IgD-negative memory B cell (primary cell): ENCODE results near the gene VIPR1. TPM values are rescaled to one million over a fixed set of nuclear protein-coding genes. Genes with fewer than 3 reads are reported as not detected.

Source experiments
- H3K27ac Mint-ChIP-seq, 3 donors: one replicate each; pipeline ENCODE4 v1.8.0; 2020 to 2022; ENCODE audit warnings: mild to moderate bottlenecking in 3 of 3, mixed read lengths in 3 of 3, moderate library complexity in 1 of 3
- H3K27me3 Mint-ChIP-seq: one replicate; pipeline ENCODE4 v1.8.0; 2021; ENCODE audit warnings: mixed read lengths
- H3K36me3 Mint-ChIP-seq: one replicate; pipeline ENCODE4 v1.8.0; 2020; ENCODE audit warnings: mild to moderate bottlenecking, mixed read lengths
- H3K4me1 Mint-ChIP-seq, 3 donors: one replicate each; pipeline ENCODE4 v1.8.0; 2020 to 2022; ENCODE audit warnings: mixed read lengths in 3 of 3, mild to moderate bottlenecking in 1 of 3
- H3K4me3 Mint-ChIP-seq, 4 donors: one replicate each; pipeline ENCODE4 v1.8.0; 2020 to 2022; ENCODE audit warnings: mild to moderate bottlenecking in 4 of 4, mixed read lengths in 4 of 4, moderate library complexity in 3 of 4
- H3K9me3 Mint-ChIP-seq, 3 donors: one replicate each; pipeline ENCODE4 v1.8.0; 2020 to 2021; ENCODE audit warnings: mixed read lengths in 3 of 3, mild to moderate bottlenecking in 1 of 3
- polyA plus RNA-seq: library from polyadenylated mRNA; unstranded; fragments of 300-500 nt; fragmentation: Illumina TruSeq; gene quantifications from one replicate; pipeline ENCODE4 v1.2.3, GENCODE V29; 2021

VIPR1 gene
- polyA plus RNA-seq, 1 donor from 2014 or later: 3.1 TPM

- Mint-ChIP-seq H3K4me1 (peaks cover 0 to 8% (median 4%) of the 10 kb centered on the region in 3 donors), H3K36me3 (no peaks in the 10 kb centered on the region), H3K27me3 (peaks cover 17% of the 10 kb centered on the region), H3K9me3 (no peaks in the 10 kb centered on the region), H3K27ac (no peak overlapping the region), H3K4me3 (peak overlapping the region; percentile 85 to 97 (median 92))
These were observed 1.1 kb upstream of the VIPR1 start for GRCh38 chr3:42501321-42501680.

- Mint-ChIP-seq H3K27ac (peak overlapping the region in 1 of 3 donors; percentile 20), H3K36me3 (no peaks in the 10 kb centered on the region), H3K4me3 (peak overlapping the region; percentile 85 to 97 (median 92)), H3K9me3 (no peaks in the 10 kb centered on the region), H3K4me1 (peaks cover 2 to 8% (median 4%) of the 10 kb centered on the region in 3 donors), H3K27me3 (peaks cover 17% of the 10 kb centered on the region)
These were observed 588 bp upstream of the VIPR1 start for GRCh38 chr3:42501681-42502428.

GRCh38 chr3:42503251-42503924, 945 bp downstream of the VIPR1 start:
- H3K27ac Mint-ChIP-seq: peak overlapping the region in 2 of 3 donors; percentile 40 to 62
- peaks cover 17% of the 10 kb centered on the region for H3K27me3 Mint-ChIP-seq
- H3K9me3 Mint-ChIP-seq: no peaks in the 10 kb centered on the region
- H3K4me3 Mint-ChIP-seq: peak overlapping the region; percentile 30 to 87 (median 70)
- peaks cover 4 to 8% (median 4%) of the 10 kb centered on the region in 3 donors for H3K4me1 Mint-ChIP-seq
- H3K36me3 Mint-ChIP-seq: no peaks in the 10 kb centered on the region

GRCh38 chr3:42503957-42504333, 1.5 kb downstream of the VIPR1 start:
- Mint-ChIP-seq H3K4me1 (peaks cover 4 to 8% (median 4%) of the 10 kb centered on the region in 3 donors), H3K27ac (no peak overlapping the region), H3K36me3 (no peaks in the 10 kb centered on the region), H3K9me3 (no peaks in the 10 kb centered on the region), H3K4me3 (peak overlapping the region in 3 of 4 donors; percentile 22 to 71 (median 68)), H3K27me3 (peaks cover 17% of the 10 kb centered on the region)

GRCh38 chr3:42504334-42505127, 2.1 kb downstream of the VIPR1 start:
- Mint-ChIP-seq H3K4me1 (peaks cover 4 to 8% (median 4%) of the 10 kb centered on the region in 3 donors), H3K27me3 (peaks cover 14% of the 10 kb centered on the region), H3K9me3 (no peaks in the 10 kb centered on the region), H3K4me3 (peak overlapping the region in 2 of 4 donors; percentile 22 to 71), H3K27ac (no peak overlapping the region), H3K36me3 (no peaks in the 10 kb centered on the region)

GRCh38 chr3:42505128-42505848, 2.8 kb downstream of the VIPR1 start:
- H3K4me3 Mint-ChIP-seq: no peak overlapping the region
- no peaks in the 10 kb centered on the region for H3K9me3 Mint-ChIP-seq
- H3K4me1 Mint-ChIP-seq: peaks cover 4 to 8% (median 4%) of the 10 kb centered on the region in 3 donors
- H3K27me3 Mint-ChIP-seq: peaks cover 18% of the 10 kb centered on the region
- no peaks in the 10 kb centered on the region for H3K36me3 Mint-ChIP-seq
- H3K27ac Mint-ChIP-seq: no peak overlapping the region

- Mint-ChIP-seq H3K4me1 (peaks cover 4 to 8% (median 4%) of the 10 kb centered on the region in 3 donors), H3K9me3 (no peaks in the 10 kb centered on the region), H3K27me3 (peaks cover 11% of the 10 kb centered on the region), H3K36me3 (no peaks in the 10 kb centered on the region), H3K4me3 (no peak overlapping the region), H3K27ac (no peak overlapping the region)
These were observed 3.5 kb downstream of the VIPR1 start for GRCh38 chr3:42505849-42506410.

GRCh38 chr3:42507252-42507651, 4.8 kb downstream of the VIPR1 start:
- Mint-ChIP-seq H3K4me3 (peak overlapping the region in 1 of 4 donors; percentile 38), H3K9me3 (no peaks in the 10 kb centered on the region), H3K36me3 (no peaks in the 10 kb centered on the region), H3K27ac (no peak overlapping the region), H3K27me3 (peaks cover 5% of the 10 kb centered on the region), H3K4me1 (peaks cover 5 to 11% (median 10%) of the 10 kb centered on the region in 3 donors)

- Mint-ChIP-seq H3K4me3 (no peak overlapping the region), H3K27me3 (peaks cover 5% of the 10 kb centered on the region), H3K36me3 (no peaks in the 10 kb centered on the region), H3K27ac (no peak overlapping the region), H3K4me1 (peaks cover 5 to 11% (median 10%) of the 10 kb centered on the region in 3 donors), H3K9me3 (no peaks in the 10 kb centered on the region)
These were observed 5.4 kb downstream of the VIPR1 start for GRCh38 chr3:42507761-42508335.

- H3K36me3 Mint-ChIP-seq: peaks cover under 1% of the 10 kb centered on the region
- no peaks in the 10 kb centered on the region for H3K9me3 Mint-ChIP-seq
- H3K27ac Mint-ChIP-seq: no peak overlapping the region
- H3K4me3 Mint-ChIP-seq: no peak overlapping the region
- peaks cover 5 to 11% (median 6%) of the 10 kb centered on the region in 3 donors for H3K4me1 Mint-ChIP-seq
- H3K27me3 Mint-ChIP-seq: peaks cover 5% of the 10 kb centered on the region
These were observed 6.1 kb downstream of the VIPR1 start for GRCh38 chr3:42508562-42508961.

GRCh38 chr3:42509111-42509510, 6.7 kb downstream of the VIPR1 start:
- H3K4me1 Mint-ChIP-seq: peaks cover 5 to 11% (median 6%) of the 10 kb centered on the region in 3 donors
- no peak overlapping the region for H3K27ac Mint-ChIP-seq
- peaks cover 5% of the 10 kb centered on the region for H3K27me3 Mint-ChIP-seq
- H3K9me3 Mint-ChIP-seq: no peaks in the 10 kb centered on the region
- H3K4me3 Mint-ChIP-seq: no peak overlapping the region
- H3K36me3 Mint-ChIP-seq: peaks cover 2% of the 10 kb centered on the region

GRCh38 chr3:42510325-42510724, 7.9 kb downstream of the VIPR1 start:
- no peaks in the 10 kb centered on the region for H3K9me3 Mint-ChIP-seq
- H3K4me1 Mint-ChIP-seq: peaks cover 5 to 11% (median 6%) of the 10 kb centered on the region in 3 donors
- H3K4me3 Mint-ChIP-seq: no peak overlapping the region
- H3K27ac Mint-ChIP-seq: no peak overlapping the region
- peaks cover 5% of the 10 kb centered on the region for H3K27me3 Mint-ChIP-seq
- peaks cover 2% of the 10 kb centered on the region for H3K36me3 Mint-ChIP-seq

GRCh38 chr3:42511201-42511600, 8.8 kb downstream of the VIPR1 start:
- peaks cover 5 to 11% (median 6%) of the 10 kb centered on the region in 3 donors for H3K4me1 Mint-ChIP-seq
- H3K36me3 Mint-ChIP-seq: peaks cover 2% of the 10 kb centered on the region

GRCh38 chr3:42511736-42512135, 9.3 kb downstream of the VIPR1 start:
- Mint-ChIP-seq H3K9me3 (no peaks in the 10 kb centered on the region), H3K4me3 (no peak overlapping the region), H3K27ac (peak overlapping the region in 1 of 3 donors; percentile 13), H3K36me3 (peaks cover 2% of the 10 kb centered on the region), H3K27me3 (peaks cover 5% of the 10 kb centered on the region), H3K4me1 (peaks cover 5 to 10% (median 6%) of the 10 kb centered on the region in 3 donors)

More at GRCh38 chr3:42511201-42511600, 8.8 kb downstream of the VIPR1 start:
- no peaks in the 10 kb centered on the region for H3K9me3 Mint-ChIP-seq
- H3K27ac Mint-ChIP-seq: no peak overlapping the region
- H3K4me3 Mint-ChIP-seq: no peak overlapping the region
- H3K27me3 Mint-ChIP-seq: peaks cover 5% of the 10 kb centered on the region
